ENCODE measurements around the gene GIMD1. TPM values are rescaled to one million over a fixed set of nuclear protein-coding genes. Genes with fewer than 3 reads are reported as not detected.

Gene GIMD1
- total RNA-seq, 2 experiments from 2014 or later: not detected

Other genes with a start within 250 kb of the GIMD1 start
- gene TBCK, start 52.6 kb downstream of the GIMD1 start, total RNA-seq: 10 to 100 TPM; 20.2 to 22.0 TPM
- 10 to 100 TPM; 59.2 to 60.1 TPM for gene AIMP1, start 52.2 kb downstream of the GIMD1 start, total RNA-seq

All from activated CD4-positive, alpha-beta memory T cell treated with anti-CD3 and anti-CD28 coated beads for 36 hours (primary cell).